Stimulated activated CD8-positive, alpha-beta memory T cell treated with anti-CD3 and anti-CD28 coated beads, Interleukin-7, amount 100 ng/mL, for 4 hours (primary cell): ENCODE results near the gene CFAP251.

Experiments
- DNase-seq, 2 donors: peaks; one replicate each; pipeline ENCODE4 v3.0.0-alpha.2; 2020; ENCODE audit warnings: low read depth in 2 of 2

CFAP251 gene

GRCh38 chr12:121947981-121948380 lies 29.6 kb downstream of the CFAP251 start:
- no peak for DNase-seq

- DNase-seq, result no peak
These were observed 31.4 kb downstream of the CFAP251 start for GRCh38 chr12:121949648-121950397.

- DNase-seq, result no peak
These were observed 34.8 kb downstream of the CFAP251 start for GRCh38 chr12:121953117-121953692.

- no peak for DNase-seq
These were observed 35.3 kb downstream of the CFAP251 start for GRCh38 chr12:121953695-121954094.

GRCh38 chr12:121955258-121956237 lies 37.2 kb downstream of the CFAP251 start:
- no peak for DNase-seq

GRCh38 chr12:121957861-121958515 lies 39.6 kb downstream of the CFAP251 start:
- DNase-seq, result no peak

GRCh38 chr12:121958541-121959240 lies 40.3 kb downstream of the CFAP251 start:
- no peak for DNase-seq

GRCh38 chr12:121960541-121960940 lies 42.1 kb downstream of the CFAP251 start:
- DNase-seq, result no peak

GRCh38 chr12:121961195-121961879 lies 42.9 kb downstream of the CFAP251 start:
- no peak for DNase-seq

GRCh38 chr12:121963341-121964018 lies 45.1 kb downstream of the CFAP251 start:
- DNase-seq, result no peak

GRCh38 chr12:121964813-121965643 lies 46.6 kb downstream of the CFAP251 start:
- no peak for DNase-seq

GRCh38 chr12:121966959-121967358 lies 48.6 kb downstream of the CFAP251 start:
- DNase-seq, result no peak

GRCh38 chr12:121968876-121969275 lies 50.5 kb downstream of the CFAP251 start:
- no peak for DNase-seq

- DNase-seq, result no peak
These were observed 51.3 kb downstream of the CFAP251 start for GRCh38 chr12:121969726-121970125.

GRCh38 chr12:121970581-121971300 lies 52.3 kb downstream of the CFAP251 start:
- no peak for DNase-seq

GRCh38 chr12:121974026-121974985 lies 55.9 kb downstream of the CFAP251 start:
- no peak for DNase-seq

- no peak for DNase-seq
These were observed 56.6 kb downstream of the CFAP251 start for GRCh38 chr12:121975021-121975420.
